Right renal pelvis (tissue), 4 donors: ENCODE results near the gene ITGB7. TPM values are rescaled to one million over a fixed set of nuclear protein-coding genes. Genes with fewer than 3 reads are reported as not detected.

Experiments used
- DNase-seq, 4 donors: peaks; one replicate each; pipeline ENCODE4 v3.0.0-alpha.2; 2013; ENCODE audit warnings: low read depth in 4 of 4, low spot score in 3 of 4, missing footprints in 1 of 4
- polyA plus RNA-seq, 4 donors: library from polyadenylated mRNA; unstranded; fragments of 120-200 nt; gene quantifications; one replicate each; pipeline ENCODE4 v1.2.1, GENCODE V29; 2013; ENCODE audit not compliant: insufficient read length in 4 of 4

The ITGB7 gene
- polyA plus RNA-seq, 4 donors = 1.4 to 1.8 (median 1.6) TPM

DNA sequence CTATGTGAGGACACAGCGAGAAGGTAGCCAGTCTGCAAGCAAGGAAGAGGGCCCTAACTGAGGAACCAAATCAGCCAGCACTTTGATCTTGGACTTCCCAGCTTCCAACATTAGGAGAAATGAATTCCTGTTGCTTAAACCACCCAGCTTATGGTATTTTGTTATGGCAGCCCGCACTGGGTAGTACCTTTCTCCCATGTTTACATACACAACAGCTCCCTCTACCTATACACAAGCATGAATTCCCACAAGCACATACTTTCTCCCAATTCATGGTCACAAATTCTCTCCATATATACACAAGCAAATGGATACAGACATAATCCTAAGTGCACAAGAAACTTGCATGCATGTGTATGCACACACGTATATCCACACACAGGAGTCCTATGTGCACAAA, 7.4 kb downstream of the ITGB7 start:
- no peak for DNase-seq

DNA sequence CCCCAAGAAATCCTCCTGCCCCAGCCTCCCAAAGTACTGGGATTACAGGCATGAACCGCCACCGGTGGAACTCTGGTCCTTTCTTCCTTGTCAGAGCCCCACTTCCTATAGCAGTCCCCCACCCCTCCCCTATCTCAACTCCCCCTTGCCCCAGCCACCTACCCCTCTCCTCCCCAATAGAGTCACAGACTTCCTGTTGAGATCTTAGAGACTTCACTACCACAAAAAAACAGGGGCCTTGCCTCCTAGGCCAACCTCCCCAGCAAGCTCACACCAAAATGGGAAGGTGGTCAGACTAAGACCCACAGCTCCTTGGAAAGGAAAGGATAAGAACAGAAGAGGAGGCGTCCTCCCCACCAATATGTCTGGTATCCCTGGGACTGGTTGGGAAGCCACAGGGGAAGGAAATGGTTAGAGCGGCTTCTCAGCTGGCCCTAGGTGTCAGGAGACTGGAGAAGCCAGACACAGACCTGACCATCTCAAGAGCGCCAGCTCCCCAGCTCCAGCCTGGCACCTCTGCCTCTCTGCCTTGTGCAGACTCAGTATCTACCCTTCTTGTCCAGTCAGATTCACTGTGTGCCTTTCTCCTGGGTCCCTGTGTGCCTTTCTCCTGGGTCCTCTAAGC, 8.5 kb downstream of the ITGB7 start:
- no peak for DNase-seq

DNA sequence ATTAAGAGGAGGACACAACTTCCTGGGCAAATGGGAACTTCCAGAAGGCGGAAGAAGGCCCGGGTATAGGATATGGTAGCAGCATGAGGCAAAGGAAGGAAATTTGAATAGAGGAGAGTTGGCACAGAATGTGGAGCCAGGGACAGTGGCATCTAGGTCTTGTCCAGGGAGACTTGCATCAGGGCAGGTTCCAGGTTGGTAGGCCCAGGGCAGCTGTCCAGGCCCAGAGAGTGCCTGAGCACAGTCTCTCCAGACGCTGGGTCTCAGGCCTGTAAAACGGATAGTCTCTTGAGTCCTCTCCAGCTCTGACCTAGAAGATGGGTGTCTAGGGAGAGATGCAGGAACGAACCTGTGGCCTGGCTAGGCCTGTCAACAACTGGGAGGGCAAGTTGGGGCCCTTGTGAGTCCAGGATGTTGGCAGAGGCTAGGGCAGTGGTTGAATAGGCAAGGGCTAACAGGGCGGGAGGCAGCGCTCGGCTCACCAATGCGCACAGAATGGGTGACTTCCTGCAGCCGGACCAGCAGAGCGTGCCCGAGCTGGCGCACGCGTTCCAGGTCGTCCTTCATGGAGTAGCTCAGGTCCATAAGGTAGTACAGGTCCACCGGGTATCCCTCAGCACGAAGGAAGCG, 9.9 kb downstream of the ITGB7 start:
- no peak for DNase-seq

DNA sequence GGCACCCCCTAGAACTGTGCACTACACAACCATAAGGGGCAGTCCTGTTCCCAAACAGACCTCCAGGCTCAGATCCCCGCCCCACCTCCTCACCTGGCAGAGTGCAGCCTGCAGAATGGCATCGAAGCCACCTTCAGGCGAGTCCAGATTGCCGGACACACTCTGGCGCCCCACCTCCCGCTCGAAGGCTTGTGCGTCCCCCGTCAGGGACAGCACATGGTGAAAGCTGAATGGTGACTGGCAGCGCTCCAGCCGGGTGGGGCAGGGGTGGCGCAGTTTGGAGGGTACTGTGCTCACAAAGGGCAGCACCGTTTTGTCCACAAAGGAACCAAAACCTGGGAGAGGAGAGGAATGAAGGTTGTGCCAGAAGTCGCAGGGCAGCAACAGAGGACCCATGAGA, 10.6 kb downstream of the ITGB7 start:
- DNase-seq = no peak

DNA sequence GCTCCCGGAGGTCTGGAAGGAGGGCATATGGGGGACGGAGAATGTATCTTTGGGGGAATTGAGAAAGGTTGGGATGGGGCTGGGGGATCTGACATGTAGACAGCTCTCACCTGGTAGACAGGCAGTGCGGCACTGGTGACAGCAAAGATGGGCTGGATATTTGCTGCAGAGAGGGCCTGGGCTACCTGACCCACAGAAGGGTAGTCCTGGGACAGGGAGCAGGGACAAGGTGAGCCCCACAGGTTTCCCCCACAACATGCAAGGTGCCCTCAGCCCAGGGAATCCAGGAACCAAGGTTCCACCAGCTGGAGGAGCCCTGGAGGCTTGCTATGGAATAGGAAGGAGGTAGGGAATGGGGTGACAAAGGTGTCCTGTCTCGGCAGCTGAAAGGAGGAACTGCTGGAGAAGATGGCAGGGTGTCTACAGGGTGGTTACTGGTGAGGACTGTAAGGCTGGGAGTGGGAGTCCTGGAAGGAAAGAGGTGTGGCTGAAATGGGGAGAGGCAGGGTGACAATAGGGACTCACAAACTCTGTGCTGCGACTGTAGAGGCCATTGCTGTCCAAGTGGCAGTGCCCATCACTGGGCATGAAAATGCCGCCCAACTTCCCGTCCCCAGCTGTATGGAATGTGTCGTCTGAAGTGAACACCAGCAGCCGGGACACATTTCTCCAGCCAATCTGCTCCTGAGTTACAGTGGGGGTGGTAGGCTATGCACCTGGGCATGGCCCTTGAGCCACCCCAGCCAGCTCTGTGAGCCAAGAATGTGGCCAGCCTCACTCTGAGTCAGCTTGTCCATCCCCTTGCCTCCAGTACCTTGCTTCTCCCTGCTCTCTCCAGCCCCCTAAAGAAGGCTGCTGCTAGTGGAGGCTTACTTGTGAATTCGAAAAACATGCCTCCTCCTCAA, 11.3 kb downstream of the ITGB7 start:
- no peak for DNase-seq

DNA sequence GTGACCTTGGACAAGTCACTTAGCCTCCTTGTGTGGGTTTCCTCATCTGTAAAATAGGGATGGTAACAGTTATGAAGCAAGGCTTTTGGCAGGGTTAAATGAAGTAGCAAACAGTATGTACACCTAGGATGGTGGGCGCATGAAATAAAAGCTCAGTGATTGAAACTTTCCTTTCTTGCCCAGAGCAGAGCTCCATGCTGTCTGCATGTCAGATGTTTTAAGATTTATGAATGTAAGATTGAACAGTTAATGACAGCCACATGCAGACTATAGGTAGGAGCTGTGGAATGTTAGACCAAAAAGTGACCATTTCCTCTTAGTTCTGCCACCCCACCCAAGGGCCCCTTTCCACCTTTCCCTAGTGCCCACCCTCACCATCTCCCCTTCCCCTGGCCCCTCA, 12.1 kb downstream of the ITGB7 start:
- DNase-seq = no peak

DNA sequence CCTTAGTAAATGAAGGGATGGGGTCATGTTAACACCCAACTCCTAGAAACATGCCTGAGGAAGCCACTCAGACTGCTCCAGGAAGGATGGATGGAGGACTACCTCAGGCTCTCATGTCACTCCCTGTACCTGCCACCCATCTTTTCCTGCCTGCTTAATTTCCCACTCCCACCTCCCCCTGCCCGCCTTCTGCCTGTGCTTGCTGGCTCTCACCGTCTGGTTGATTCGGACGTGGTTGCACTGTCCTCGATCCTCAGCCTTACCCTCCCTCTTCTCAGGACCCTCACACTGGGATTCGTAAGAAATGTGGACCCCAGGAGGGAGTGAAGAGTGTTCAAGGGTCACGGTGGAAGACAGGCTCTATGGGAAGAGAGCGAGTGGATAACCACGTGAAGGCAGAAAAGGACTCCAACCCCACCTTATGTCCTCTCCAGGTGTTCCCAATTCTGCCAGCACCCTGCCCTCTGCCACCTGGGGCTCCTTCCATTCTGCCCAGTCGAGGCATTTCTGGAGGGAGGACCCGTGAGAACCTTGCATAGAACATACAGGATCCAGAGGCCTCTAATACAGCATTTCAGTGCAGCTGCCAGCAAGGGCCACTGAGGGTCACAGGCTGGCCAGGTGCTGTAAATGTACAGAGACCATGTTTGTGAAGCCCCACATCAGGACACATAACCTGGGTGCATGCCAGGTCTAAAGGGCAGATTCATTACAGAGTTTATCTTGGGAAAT, 12.9 kb downstream of the ITGB7 start:
- no peak for DNase-seq

DNA sequence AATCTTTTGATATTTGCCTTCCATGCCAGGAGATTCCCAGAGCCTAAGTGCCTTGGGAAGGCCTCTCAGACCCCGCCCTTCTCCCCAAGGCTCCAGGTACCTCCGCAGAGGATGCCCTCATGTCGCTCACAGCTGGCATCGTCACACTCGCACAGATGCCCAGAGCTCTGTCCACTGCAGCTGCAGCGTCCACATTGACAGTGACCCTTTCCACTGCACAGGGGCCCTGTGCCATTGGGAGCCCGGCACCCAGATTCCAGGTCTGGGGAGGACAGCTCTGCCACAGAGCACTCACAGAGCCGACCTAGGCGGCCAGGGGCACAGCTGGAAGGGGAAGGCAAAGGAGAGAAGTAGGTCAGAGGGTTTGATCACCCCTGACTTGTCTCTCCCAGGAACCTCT, 14.0 kb downstream of the ITGB7 start:
- no peak for DNase-seq

DNA sequence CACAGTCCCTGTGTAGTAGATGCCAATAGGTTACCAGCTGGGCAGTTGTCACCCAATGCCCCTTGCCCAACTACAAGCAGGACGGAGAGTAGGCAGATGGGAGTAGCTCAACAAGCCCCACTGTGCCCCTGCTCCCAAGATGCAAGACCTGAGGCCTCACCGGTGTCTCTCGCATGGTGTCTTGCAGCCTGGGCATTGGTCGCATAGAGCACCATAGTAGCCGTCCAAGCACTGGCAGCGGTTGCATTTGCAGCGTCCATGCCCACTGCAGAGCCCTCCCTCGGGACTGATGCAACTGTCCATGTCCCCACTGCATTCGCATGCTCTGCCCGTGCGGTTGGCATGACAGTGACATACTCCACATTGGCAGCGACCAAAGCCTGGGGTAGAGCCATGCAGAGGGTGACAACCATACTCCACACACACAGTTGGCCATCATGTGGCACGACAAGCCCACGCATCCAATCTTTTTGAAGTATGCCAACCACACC, 14.5 kb downstream of the ITGB7 start:
- no peak for DNase-seq

DNA sequence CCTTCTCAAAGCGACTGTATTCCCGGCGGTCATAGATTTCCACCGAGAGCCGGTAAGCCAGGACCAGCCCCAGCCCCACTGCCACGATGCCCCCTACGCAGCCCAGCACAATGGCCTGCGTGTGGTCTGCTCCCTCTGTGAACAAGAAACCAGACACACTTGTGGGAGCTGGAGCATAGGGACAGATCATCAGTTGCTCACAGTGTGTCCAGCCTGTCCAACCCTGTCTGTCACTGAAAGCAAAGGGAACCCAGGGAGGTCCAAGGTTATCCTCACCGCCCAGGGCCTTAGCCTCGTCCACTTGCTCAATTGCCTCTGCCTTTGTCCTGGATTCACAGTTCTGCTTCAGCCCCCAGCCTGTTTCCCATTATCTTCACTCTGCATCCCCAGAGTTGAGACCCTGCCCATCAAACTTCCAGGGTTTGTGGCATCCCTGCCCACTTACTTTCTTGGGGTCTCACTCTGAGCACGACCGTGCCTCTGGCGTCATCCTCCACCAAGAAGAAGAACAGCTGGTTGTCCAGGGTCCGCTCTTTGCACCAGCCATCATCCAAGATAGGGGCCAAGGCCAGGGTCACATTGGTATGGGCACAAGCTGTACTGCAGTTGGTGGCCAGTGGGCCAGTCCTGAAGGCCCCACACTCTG, 15.0 kb downstream of the ITGB7 start:
- no peak for DNase-seq

DNA sequence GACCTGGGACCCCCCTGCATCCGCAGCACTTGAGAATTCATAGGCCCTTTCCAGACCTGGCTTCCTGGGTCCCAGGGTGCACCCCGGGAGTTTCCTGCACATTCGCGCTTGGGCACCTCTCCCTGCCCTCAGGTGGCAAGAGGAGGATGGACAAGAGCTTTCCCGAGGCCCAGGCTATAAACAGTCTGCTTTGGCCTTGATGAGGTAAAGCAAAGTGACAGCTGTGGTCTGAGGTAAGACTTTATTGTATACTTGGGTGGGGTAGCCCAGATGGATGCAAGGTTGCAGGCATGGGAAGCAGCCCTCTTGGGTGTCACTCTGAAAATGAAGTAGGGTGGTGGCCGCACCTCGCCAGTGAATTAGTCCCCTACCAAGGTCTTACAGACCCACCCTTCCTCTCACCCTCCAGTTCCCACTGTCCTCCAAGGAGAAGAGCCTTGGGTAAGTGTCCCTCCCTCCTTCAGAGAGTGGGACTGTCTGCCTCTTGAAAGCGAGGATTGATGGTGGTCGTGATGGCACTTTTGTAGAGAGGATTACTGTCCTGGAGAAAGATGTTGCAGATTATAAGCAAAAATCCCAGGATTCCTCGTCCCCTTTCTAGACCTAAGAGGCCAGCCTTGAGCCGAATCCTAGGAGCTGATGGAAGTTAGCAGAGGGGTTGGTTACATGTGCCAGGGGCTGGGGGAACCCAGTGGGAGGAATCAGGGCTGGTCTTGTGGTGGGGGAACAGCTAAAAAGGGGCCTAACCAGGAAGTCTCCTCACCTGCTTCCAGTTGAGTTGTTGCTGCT, 15.8 kb downstream of the ITGB7 start:
- DNase-seq = no peak

DNA sequence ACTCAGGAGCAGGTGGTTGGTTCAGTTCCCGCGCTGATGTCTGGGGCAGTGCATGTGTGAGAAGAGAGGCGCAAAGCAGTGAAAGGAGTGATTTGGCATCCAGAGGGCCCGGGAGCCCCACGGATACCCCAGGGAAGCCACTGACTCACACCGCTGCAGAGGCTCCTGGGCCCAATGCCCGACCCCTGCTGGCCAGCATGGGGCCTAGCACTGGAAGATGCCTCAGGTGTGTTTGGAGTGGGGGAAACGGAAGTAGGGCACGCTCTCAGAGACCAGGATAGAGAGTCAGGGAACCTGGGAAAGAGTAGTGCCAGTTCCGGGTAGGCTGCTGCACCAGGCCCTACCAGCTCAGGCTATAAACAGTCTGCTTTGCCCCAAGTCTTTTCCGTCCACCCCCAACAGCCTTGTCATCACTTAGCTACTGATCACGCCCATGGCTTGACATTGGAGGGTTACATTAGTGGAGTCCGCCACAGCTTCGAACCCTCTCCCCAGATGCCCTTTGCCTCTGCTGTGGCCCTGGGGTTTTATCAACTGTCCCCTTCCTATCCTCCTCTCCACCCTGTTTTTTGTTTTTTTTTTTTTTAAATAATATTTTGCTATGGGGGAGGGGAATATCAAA, 16.8 kb downstream of the ITGB7 start:
- no peak for DNase-seq

DNA sequence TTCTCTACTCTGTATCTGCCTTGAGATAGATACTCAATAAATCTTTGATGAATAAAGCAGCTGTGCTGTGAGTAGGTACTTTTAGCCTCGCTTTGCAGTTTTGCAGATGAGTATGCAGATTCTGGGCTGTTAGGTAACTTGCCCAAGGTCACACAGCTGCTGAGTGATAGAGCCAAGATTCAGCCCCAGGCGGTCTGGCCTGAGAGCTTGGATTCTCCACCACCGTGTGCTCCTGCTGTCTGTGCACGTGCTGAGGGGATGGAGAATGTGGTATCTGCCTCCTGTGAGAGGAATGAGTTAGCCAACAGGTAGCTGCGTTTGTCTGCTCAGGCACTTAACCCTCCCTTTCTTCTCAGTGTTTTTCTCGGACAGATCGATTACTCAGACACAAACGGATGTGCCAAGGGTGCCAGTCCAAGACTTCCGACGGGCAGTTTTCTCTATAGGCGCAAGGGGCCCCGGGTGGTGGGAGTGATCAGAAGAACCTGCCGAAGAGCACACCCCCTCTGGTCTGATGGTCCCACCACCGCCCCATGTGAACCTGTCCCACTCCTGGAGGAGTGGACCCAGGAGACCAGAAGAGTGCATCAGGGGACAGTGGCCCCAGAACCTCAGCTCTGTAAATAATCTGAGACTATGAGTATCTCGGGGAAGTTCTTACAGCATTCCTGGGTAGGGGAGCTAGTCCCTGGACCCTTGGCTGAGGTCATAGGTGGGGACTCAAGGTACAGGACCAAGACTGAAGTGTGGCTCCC, 19.7 kb downstream of the ITGB7 start:
- no peak for DNase-seq

DNA sequence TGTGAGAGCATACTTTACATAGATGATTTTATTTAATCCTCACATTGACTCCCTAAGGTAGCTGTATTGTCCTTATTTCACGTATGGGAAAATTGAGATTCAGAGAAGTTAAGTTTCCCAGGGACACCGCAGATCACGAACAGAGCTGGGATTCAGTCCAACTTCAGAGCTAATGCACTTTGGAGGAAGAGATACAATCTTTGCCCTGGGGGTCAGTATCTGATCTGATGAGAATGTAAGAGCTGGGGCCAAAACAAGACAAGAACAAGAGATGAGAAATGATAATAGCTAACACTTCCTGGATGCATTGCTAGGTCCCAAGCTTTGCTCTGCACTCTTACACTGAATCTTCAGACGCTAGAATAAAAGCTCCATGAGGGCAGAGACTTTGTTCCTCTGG, 20.3 kb downstream of the ITGB7 start:
- no peak for DNase-seq

DNA sequence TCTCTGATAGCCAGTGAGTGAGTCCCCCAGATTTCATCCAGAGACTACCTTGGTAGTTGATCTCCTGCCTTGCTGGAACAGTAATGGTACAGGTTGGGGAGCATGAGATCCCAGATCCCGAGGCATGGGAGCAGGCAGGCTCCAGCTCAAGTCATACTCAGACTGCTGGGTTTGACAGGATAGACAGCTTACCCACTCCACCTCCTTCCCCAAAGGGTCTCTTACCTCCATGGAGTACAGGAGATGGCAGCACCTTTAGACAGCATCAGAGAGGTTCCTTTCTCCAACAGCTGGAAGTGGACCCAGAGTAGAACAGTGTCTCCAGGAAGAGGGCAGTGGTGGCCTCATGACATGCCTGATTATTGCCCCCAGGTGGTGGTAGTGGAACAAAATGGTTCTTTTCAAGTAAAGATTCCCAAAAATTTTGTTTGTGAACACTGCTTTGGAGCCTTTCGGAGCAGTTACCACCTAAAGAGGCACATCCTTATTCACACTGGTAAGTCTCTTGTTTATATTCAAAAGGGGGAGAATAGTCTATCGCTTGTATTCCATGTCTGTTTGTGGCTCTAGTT, 21.4 kb downstream of the ITGB7 start:
- no peak for DNase-seq

DNA sequence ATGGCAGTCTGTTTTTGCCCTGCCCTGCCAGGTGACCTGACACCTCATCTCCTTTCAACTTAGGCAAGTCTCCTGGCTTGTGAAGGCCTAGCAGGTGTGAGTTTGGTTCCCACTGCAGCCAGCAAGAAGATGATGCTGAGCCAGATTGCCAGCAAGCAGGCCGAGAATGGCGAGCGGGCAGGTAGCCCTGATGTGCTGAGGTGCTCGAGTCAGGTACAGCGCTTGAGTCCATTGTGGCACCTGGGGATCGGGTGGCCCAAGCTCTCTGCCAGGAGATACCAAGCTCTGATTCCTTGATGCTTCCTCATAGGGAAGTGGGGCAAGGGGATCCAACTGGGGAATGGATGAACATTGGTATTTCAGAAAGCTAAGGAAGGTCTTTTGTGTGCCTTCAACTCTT, 22.2 kb downstream of the ITGB7 start:
- DNase-seq = no peak

DNA sequence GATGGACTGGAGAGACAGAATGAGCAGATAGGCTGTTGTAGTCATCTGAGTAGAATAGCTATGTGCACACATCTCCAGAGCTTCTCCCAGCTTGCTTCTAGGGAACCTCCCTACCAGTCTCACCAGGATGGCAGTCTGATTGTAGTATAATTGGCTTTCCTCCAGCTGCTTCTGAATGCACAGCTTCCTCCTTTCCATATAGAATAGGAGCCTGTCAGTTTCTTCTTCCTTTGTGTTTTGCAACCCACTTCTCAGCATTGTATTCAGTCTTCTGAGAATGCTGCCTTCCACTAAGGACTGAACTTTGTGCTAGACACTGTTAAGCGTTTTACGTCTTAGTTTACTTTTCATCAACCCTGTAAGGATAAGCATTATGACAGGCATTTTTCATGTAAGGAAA, 24.1 kb downstream of the ITGB7 start:
- DNase-seq = no peak

DNA sequence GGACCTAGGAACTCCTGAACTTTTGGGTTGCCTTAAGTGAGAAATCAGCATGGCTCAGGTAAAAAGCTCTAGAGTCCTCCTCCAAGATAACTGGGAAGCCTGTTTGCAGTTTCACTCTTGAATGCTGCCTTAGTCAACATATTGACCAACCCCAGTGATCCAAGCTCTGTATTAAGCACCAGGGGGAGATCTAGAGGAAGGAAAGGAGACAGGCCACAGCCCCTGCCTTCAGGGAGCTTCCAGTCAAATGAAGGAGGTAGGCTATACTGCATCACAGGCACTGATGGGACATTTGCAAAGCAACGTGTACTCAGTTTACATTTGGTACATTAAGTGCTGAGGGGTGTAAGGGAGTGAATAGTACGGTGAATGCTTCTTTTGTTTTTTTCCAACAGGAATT, 25.1 kb downstream of the ITGB7 start:
- DNase-seq = no peak
